Measurements from ENCODE around the gene ZNF782.
"Not testable (repeated sequence)": the region's sequence is repeated elsewhere in the genome, so short reads cannot be mapped to it uniquely, and the experiment has no call there.

The ZNF782 gene

GRCh38 chr9:96853781-96854650 is at the start of gene ZNF782:
TSS of gene ZNF782 (minus strand) at chr9:96854514. CDS start at chr9:96851961, 2,553 bp downstream.
- in situ Hi-C loops (cut with HindIII; ENCODE audit: low pct_ligation_motif_present, low pct_unique_long_range_greater_than_20kb, low sequenced_read_pairs) = no loop called here
- peak; percentile 91 for DNase-seq

GRCh38 chr9:96900010-96900409 is 45.7 kb upstream of the ZNF782 start:
- in situ Hi-C loops (cut with HindIII; ENCODE audit: low pct_ligation_motif_present, low pct_unique_long_range_greater_than_20kb, low sequenced_read_pairs); DNase-seq: not testable (repeated sequence)

- in situ Hi-C loops (cut with HindIII; ENCODE audit: low pct_ligation_motif_present, low pct_unique_long_range_greater_than_20kb, low sequenced_read_pairs) = no loop called here
- no peak for DNase-seq
Measured at GRCh38 chr9:96892131-96892530, 37.8 kb upstream of the ZNF782 start.

GRCh38 chr9:96888591-96888990 is 34.3 kb upstream of the ZNF782 start:
- in situ Hi-C loops (cut with HindIII; ENCODE audit: low pct_ligation_motif_present, low pct_unique_long_range_greater_than_20kb, low sequenced_read_pairs) = no loop called here
- DNase-seq = no peak

- in situ Hi-C loops (cut with HindIII; ENCODE audit: low pct_ligation_motif_present, low pct_unique_long_range_greater_than_20kb, low sequenced_read_pairs) = no loop called here
- no peak for DNase-seq
Measured at GRCh38 chr9:96885424-96885823, 31.1 kb upstream of the ZNF782 start.

- in situ Hi-C loops (cut with HindIII; ENCODE audit: low pct_ligation_motif_present, low pct_unique_long_range_greater_than_20kb, low sequenced_read_pairs) = no loop called here
- DNase-seq = peak; percentile 83
Measured at GRCh38 chr9:96884443-96884842, 30.1 kb upstream of the ZNF782 start.

GRCh38 chr9:96883922-96884321 is 29.6 kb upstream of the ZNF782 start:
- in situ Hi-C loops (cut with HindIII; ENCODE audit: low pct_ligation_motif_present, low pct_unique_long_range_greater_than_20kb, low sequenced_read_pairs) = no loop called here

GRCh38 chr9:96877269-96877668 is 23.0 kb upstream of the ZNF782 start:
- DNase-seq = no peak
- in situ Hi-C loops (cut with HindIII; ENCODE audit: low pct_ligation_motif_present, low pct_unique_long_range_greater_than_20kb, low sequenced_read_pairs) = no loop called here

More at GRCh38 chr9:96883922-96884321, 29.6 kb upstream of the ZNF782 start:
- no peak for DNase-seq

GRCh38 chr9:96875461-96876142 is 21.3 kb upstream of the ZNF782 start:
- peak; percentile 82 for DNase-seq
- in situ Hi-C loops (cut with HindIII; ENCODE audit: low pct_ligation_motif_present, low pct_unique_long_range_greater_than_20kb, low sequenced_read_pairs) = no loop called here

- in situ Hi-C loops (cut with HindIII; ENCODE audit: low pct_ligation_motif_present, low pct_unique_long_range_greater_than_20kb, low sequenced_read_pairs) = no loop called here
- DNase-seq = peak; percentile 73
Measured at GRCh38 chr9:96874947-96875460, 20.7 kb upstream of the ZNF782 start.

- in situ Hi-C loops (cut with HindIII; ENCODE audit: low pct_ligation_motif_present, low pct_unique_long_range_greater_than_20kb, low sequenced_read_pairs) = no loop called here
- DNase-seq = no peak
Measured at GRCh38 chr9:96874201-96874785, 20.0 kb upstream of the ZNF782 start.

- no peak for DNase-seq
- in situ Hi-C loops (cut with HindIII; ENCODE audit: low pct_ligation_motif_present, low pct_unique_long_range_greater_than_20kb, low sequenced_read_pairs) = no loop called here
Measured at GRCh38 chr9:96871176-96871575, 16.9 kb upstream of the ZNF782 start.

GRCh38 chr9:96868709-96869108 is 14.4 kb upstream of the ZNF782 start:
- DNase-seq = no peak
- in situ Hi-C loops (cut with HindIII; ENCODE audit: low pct_ligation_motif_present, low pct_unique_long_range_greater_than_20kb, low sequenced_read_pairs) = no loop called here

GRCh38 chr9:96867079-96867804 is 12.9 kb upstream of the ZNF782 start:
- in situ Hi-C loops (cut with HindIII; ENCODE audit: low pct_ligation_motif_present, low pct_unique_long_range_greater_than_20kb, low sequenced_read_pairs) = no loop called here
- DNase-seq = no peak

- DNase-seq; in situ Hi-C loops (cut with HindIII; ENCODE audit: low pct_ligation_motif_present, low pct_unique_long_range_greater_than_20kb, low sequenced_read_pairs): not testable (repeated sequence)
Measured at GRCh38 chr9:96865240-96865639, 10.9 kb upstream of the ZNF782 start.

- no peak for DNase-seq
- in situ Hi-C loops (cut with HindIII; ENCODE audit: low pct_ligation_motif_present, low pct_unique_long_range_greater_than_20kb, low sequenced_read_pairs) = no loop called here
Measured at GRCh38 chr9:96859461-96860198, 5.3 kb upstream of the ZNF782 start.

- no peak for DNase-seq
- in situ Hi-C loops (cut with HindIII; ENCODE audit: low pct_ligation_motif_present, low pct_unique_long_range_greater_than_20kb, low sequenced_read_pairs) = no loop called here
Measured at GRCh38 chr9:96858670-96859069, 4.4 kb upstream of the ZNF782 start.

- no peak for DNase-seq
- in situ Hi-C loops (cut with HindIII; ENCODE audit: low pct_ligation_motif_present, low pct_unique_long_range_greater_than_20kb, low sequenced_read_pairs) = no loop called here
Measured at GRCh38 chr9:96858018-96858573, 3.8 kb upstream of the ZNF782 start.

All from ACHN (cell line).